Mesendoderm (in vitro differentiated cells): ENCODE measurements around the gene PDIA3.
"Not testable (repeated sequence)": the region's sequence is repeated elsewhere in the genome, so short reads cannot be mapped to it uniquely, and the experiment has no call there.

Experiments used
- DNase-seq: peaks from one replicate; pipeline ENCODE4 v3.0.0; 2013
- H2AK5ac ChIP-seq: 2 replicates; pipeline ENCODE4 v1.6.1; 2013; ENCODE audit warnings: low read length, inconsistent platforms
- H2BK120ac ChIP-seq: 2 replicates; pipeline ENCODE4 v1.6.1; 2013; ENCODE audit warnings: low read depth, mild to moderate bottlenecking, low read length, moderate library complexity, mixed read lengths
- H2BK15ac ChIP-seq: replicated peaks from 2 replicates; pipeline ENCODE4 v1.6.1; 2013; ENCODE audit warnings: low read depth, mild to moderate bottlenecking, moderate library complexity
- H2BK5ac ChIP-seq: 2 replicates; pipeline ENCODE4 v1.6.1; 2013; ENCODE audit warnings: low read length, inconsistent platforms
- H3K18ac ChIP-seq: 2 replicates; pipeline ENCODE4 v1.6.1; 2013; ENCODE audit warnings: mild to moderate bottlenecking, low read length, mixed read lengths
- H3K23ac ChIP-seq: one replicate; pipeline ENCODE4 v1.6.1; 2013; ENCODE audit warnings: low read length
- H3K27ac ChIP-seq: 2 replicates; pipeline ENCODE4 v1.5.1; 2013; ENCODE audit warnings: low read depth, mild to moderate bottlenecking, inconsistent platforms, low read length, moderate library complexity
- H3K27me3 ChIP-seq: 2 replicates; pipeline ENCODE4 v1.6.1; 2013; ENCODE audit warnings: low read length, control low read depth, mild to moderate bottlenecking, inconsistent platforms; ENCODE audit not compliant: insufficient read depth, poor library complexity
- H3K36me3 ChIP-seq: 2 replicates; pipeline ENCODE4 v1.6.1; 2013; ENCODE audit warnings: low read length, inconsistent platforms; ENCODE audit not compliant: control insufficient read depth, insufficient read depth
- H3K4ac ChIP-seq: one replicate; pipeline ENCODE4 v1.6.1; 2013; ENCODE audit warnings: low read depth, mild to moderate bottlenecking, low read length, moderate library complexity
- H3K4me1 ChIP-seq: 2 replicates; pipeline ENCODE4 v1.6.1; 2013; ENCODE audit warnings: low read depth, low read length, inconsistent platforms; ENCODE audit not compliant: control insufficient read depth
- H3K4me2 ChIP-seq: 2 replicates; pipeline ENCODE4 v1.6.1; 2013; ENCODE audit warnings: low read length
- H3K4me3 ChIP-seq: 2 replicates; pipeline ENCODE4 v1.5.1; 2013; ENCODE audit warnings: mild to moderate bottlenecking, low read length
- H3K56ac ChIP-seq: one replicate; pipeline ENCODE4 v1.6.1; 2013; ENCODE audit warnings: low read length
- H3K79me1 ChIP-seq: 2 replicates; pipeline ENCODE4 v1.6.1; 2013; ENCODE audit warnings: low read length, inconsistent platforms
- H3K79me2 ChIP-seq: 2 replicates; pipeline ENCODE4 v1.6.1; 2013; ENCODE audit warnings: mild to moderate bottlenecking, low read length; ENCODE audit not compliant: control insufficient read depth, insufficient read depth
- H3K9ac ChIP-seq: 2 replicates; pipeline ENCODE4 v1.6.1; 2013; ENCODE audit warnings: low read length, inconsistent platforms
- H4K5ac ChIP-seq: one replicate; pipeline ENCODE4 v1.6.1; 2013; ENCODE audit warnings: low read length
- H4K8ac ChIP-seq: one replicate; pipeline ENCODE4 v1.6.1; 2013; ENCODE audit warnings: low read depth, mild to moderate bottlenecking, control low read depth, low read length, moderate library complexity
- WGBS: extraction: QIAGEN DNeasy Blood & Tissue Kit; methylation state at CpG from one replicate; pipeline ENCODE4 v1.1.7; 2013; ENCODE audit warnings: low lambda C conversion rate, missing lambda C conversion rate; ENCODE audit not compliant: insufficient coverage; ENCODE audit errors: extremely low coverage; 5-methylcytosine and 5-hydroxymethylcytosine counted together

Gene PDIA3

GRCh38 chr15:43726306-43726705 is 19.9 kb upstream of the PDIA3 start:
- not testable (repeated sequence) for H4K5ac ChIP-seq, H3K27ac ChIP-seq, H3K9ac ChIP-seq, H3K4me2 ChIP-seq, H3K36me3 ChIP-seq, H3K4me3 ChIP-seq, DNase-seq, H3K79me2 ChIP-seq, H2BK15ac ChIP-seq, H3K27me3 ChIP-seq, H2BK5ac ChIP-seq, H3K18ac ChIP-seq, H2BK120ac ChIP-seq, H4K8ac ChIP-seq, H3K4ac ChIP-seq, H3K23ac ChIP-seq, H3K56ac ChIP-seq, H2AK5ac ChIP-seq, H3K4me1 ChIP-seq, H3K79me1 ChIP-seq
- no CpG with 5 or more reads among the region's 1 CpG for WGBS

- not testable (repeated sequence) for H3K18ac ChIP-seq, H3K23ac ChIP-seq, H3K4me2 ChIP-seq, H4K8ac ChIP-seq, H2AK5ac ChIP-seq, H3K56ac ChIP-seq, H3K79me1 ChIP-seq, H3K27ac ChIP-seq, H3K4ac ChIP-seq, H4K5ac ChIP-seq, DNase-seq, H3K36me3 ChIP-seq, H3K4me3 ChIP-seq, H3K79me2 ChIP-seq, H3K27me3 ChIP-seq, H2BK120ac ChIP-seq, H2BK15ac ChIP-seq, H3K4me1 ChIP-seq, H3K9ac ChIP-seq, H2BK5ac ChIP-seq
- no CpG with 5 or more reads among the region's 1 CpG for WGBS
Observed at GRCh38 chr15:43728053-43728725, 18.0 kb upstream of the PDIA3 start.

- Histone ChIP-seq H3K4ac (no peak overlapping the region), H3K23ac (no peak overlapping the region), H3K9ac (no peak overlapping the region), H3K4me1 (no peaks in the 10 kb centered on the region), H4K5ac (no peak overlapping the region), H2BK15ac (no peak overlapping the region), H2AK5ac (no peak overlapping the region), H3K27ac (no peak overlapping the region), H3K18ac (no peak overlapping the region), H2BK120ac (no peak overlapping the region), H2BK5ac (no peak overlapping the region), H3K4me3 (no peak overlapping the region), H3K4me2 (no peak overlapping the region), H4K8ac (no peak overlapping the region), H3K79me2 (no peaks in the 10 kb centered on the region), H3K27me3 (no peaks in the 10 kb centered on the region), H3K79me1 (no peaks in the 10 kb centered on the region), H3K36me3 (no peaks in the 10 kb centered on the region), H3K56ac (no peak overlapping the region)
- WGBS, result no CpG with 5 or more reads among the region's 6 CpGs
- no peak for DNase-seq
Observed at GRCh38 chr15:43735416-43735815, 10.8 kb upstream of the PDIA3 start.

GRCh38 chr15:43746903-43747309 is 668 bp downstream of the PDIA3 start:
- not testable (repeated sequence) for H2AK5ac ChIP-seq, H3K79me1 ChIP-seq, H3K36me3 ChIP-seq, H4K5ac ChIP-seq, H3K23ac ChIP-seq, H2BK5ac ChIP-seq, H2BK120ac ChIP-seq, H3K27me3 ChIP-seq, H2BK15ac ChIP-seq, H3K4me1 ChIP-seq, H4K8ac ChIP-seq
- peak; percentile 28 for DNase-seq
- Histone ChIP-seq H3K4ac (peak overlapping the region; percentile 88), H3K9ac (peak overlapping the region; percentile 88), H3K18ac (peak overlapping the region; percentile 97), H3K56ac (peak overlapping the region; percentile 92), H3K4me3 (peak overlapping the region; percentile 46), H3K4me2 (peak overlapping the region; percentile 14), H3K27ac (peak overlapping the region; percentile 94), H3K79me2 (peaks cover 47% of the 10 kb centered on the region)
- no CpG with 5 or more reads among the region's 12 CpGs for WGBS

- Histone ChIP-seq H2AK5ac (no peak overlapping the region), H3K79me1 (peaks cover 3% of the 10 kb centered on the region), H3K4me2 (no peak overlapping the region), H2BK15ac (no peak overlapping the region), H3K4me3 (no peak overlapping the region), H3K56ac (peak overlapping the region; percentile 42), H3K27ac (no peak overlapping the region), H4K8ac (no peak overlapping the region), H3K4me1 (peaks cover 4% of the 10 kb centered on the region), H3K4ac (no peak overlapping the region), H3K79me2 (peaks cover 60% of the 10 kb centered on the region), H4K5ac (no peak overlapping the region), H3K27me3 (no peaks in the 10 kb centered on the region), H3K36me3 (no peaks in the 10 kb centered on the region), H3K18ac (no peak overlapping the region), H2BK120ac (no peak overlapping the region), H2BK5ac (no peak overlapping the region), H3K23ac (no peak overlapping the region), H3K9ac (no peak overlapping the region)
- no peak for DNase-seq
- WGBS, result no CpG with 5 or more reads among the region's 3 CpGs
Observed at GRCh38 chr15:43748376-43748775, 2.1 kb downstream of the PDIA3 start.
